Ecto neural progenitor cell (in vitro differentiated cells): Measurements from ENCODE around the gene GRID1.
"Not testable (repeated sequence)": the region's sequence is repeated elsewhere in the genome, so short reads cannot be mapped to it uniquely, and the experiment has no call there.

Experiments
- DNase-seq: peaks from one replicate; pipeline ENCODE4 v3.0.0-alpha.2; 2018; ENCODE audit warnings: low spot score

The GRID1 gene

DNA sequence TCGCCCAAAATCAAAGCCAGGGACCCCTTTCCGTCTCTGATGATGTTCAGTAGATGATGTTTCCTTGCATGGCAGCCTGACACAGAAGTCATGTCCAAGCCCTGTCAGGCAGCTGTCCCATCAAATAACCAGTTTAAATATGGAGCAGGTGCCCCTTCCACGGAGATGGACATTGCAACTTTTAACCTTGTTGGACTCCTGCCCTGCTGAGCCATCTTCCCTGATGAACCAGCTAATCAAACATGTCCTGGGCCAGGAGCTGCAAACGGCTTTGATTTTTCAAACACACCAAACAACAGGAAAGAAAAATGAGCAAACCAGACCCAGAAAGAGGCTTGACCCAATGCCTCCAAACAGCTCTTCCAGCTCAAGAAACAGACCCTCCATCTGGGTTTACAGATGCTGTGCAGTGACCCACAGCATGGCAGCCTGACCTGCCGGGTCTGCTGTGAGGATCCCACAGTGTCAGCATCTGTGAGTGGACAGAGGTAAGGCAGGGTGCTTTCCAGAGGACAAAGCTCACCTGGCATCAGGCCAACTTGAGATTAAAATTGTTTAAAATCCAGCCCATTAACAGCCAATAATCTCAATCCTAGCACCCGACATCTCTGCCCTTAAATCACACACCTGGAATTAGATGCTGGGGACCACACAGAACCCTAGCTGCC, 372.6 kb downstream of the GRID1 start:
- no peak for DNase-seq

DNA sequence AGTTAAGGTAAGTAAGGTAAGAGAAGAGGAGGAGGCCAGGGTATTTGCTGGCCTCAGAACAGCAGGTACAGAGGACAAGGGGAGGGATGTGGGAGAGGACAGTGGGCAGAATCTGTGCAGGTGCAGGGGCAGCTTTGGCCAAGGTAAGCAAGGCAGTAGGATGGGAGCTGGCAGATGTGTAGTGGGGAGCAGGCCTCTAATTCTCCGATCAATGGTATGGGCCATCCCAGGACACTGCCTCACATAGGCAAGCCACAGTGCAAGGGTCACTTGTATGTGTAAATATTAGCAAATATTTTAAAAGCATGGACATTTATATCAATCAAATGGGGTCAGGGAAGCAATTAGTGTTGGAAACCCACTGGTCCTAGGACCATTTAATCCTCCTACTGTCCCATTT, 373.5 kb downstream of the GRID1 start:
- DNase-seq = no peak

DNA sequence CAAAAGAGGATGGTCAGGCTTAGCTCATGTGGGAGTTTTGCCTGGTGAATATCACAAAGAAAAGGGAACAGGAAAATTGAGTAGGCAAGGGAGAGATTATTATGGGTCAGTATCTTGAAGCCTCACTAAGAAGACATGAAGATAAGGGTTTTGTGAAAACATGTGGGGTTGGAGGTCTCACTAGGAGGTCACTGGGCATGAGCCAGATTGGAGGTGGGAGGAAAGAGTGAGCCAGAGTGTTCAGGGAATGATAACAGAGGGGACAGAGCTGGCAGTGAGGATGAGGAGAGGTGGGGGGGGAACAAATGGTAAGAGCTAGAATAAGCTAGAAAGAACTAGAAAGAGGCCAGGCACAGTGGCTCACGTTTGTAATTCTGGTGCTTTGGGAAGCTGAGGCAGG, 374.3 kb downstream of the GRID1 start:
- DNase-seq = no peak

- no peak for DNase-seq
Measured at GRCh38 chr10:85986777-85987176, 379.8 kb downstream of the GRID1 start.

GRCh38 chr10:85983051-85983450, 383.5 kb downstream of the GRID1 start:
- DNase-seq = no peak

GRCh38 chr10:85979598-85979997, 387.0 kb downstream of the GRID1 start:
- DNase-seq = peak; percentile 18

DNA sequence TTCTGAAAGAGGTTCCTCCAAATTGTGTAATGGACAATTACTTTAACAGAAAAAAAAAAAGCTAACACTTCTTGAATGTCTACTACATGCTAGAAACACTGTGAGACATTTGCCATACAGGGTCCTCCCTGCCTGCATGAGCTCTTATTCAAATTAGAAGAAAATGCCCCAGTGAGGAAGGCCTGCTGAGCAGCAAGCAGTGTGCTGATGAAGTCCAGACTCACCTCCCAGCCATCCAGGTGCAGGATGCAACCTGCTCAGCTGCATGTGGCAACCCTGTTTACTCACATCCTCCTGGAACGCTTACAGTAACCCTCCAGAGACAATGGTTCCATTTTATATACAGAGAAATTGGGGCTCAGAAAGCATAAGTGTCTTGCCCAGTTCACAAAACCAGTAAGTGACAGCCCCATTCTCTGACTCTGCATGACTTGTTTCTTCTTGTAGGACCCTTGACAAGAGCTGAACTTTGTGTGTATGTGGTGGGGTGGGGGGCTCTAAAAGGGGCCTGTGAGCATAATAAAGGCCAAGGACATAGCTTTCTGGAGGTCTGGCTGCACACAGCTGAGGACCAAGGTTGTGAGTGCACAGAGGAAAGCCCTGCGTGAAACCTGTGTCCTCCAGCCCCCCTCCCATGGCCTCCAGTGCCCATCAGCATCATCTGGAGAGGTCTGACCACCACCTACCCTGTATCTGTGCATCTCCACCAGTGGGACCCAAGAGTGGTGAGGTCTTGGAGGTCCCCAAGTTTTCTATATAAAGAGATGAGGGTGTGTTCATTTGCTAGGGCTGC, 387.8 kb downstream of the GRID1 start:
- DNase-seq = no peak

DNA sequence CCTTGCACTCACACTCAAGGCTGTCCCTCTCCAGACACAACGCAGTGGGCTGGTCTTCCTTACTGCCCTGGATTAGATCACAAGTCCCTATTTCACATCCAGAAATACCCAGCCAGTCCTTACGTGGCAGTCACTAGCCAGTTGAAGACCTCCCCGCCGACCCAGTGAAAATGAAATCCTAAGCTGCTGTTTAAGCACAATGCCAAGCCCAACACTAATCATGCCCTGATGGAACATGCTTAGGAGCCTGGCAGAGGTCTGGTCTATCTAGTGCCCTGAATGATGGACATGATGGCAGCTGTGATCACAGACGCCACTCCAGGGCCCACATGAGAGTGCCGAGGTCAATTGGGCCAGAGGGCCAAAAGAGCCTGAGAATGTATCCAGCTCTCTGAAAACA, 389.0 kb downstream of the GRID1 start:
- peak; percentile 20 for DNase-seq

- peak; percentile 37 for DNase-seq
Measured at GRCh38 chr10:85976267-85976793, 390.3 kb downstream of the GRID1 start.

DNA sequence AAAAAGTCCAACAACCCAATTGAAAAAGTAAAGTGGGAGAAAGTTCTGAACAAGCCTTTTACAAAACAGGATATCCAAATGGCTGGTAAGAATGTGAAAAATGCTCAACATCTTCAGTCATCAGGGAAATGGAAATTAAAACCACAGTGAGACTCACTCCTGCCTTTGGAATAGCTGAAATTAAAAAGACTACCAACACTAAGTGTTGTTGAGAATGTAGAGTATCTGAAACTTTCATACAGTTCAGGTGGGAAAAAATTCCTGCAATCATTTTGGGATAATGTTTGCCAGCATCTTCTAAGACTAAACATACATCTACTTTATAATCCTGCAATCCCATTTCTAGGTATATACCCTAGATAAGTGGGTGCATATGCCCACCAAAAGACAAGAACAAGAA, 395.1 kb downstream of the GRID1 start:
- DNase-seq = no peak

DNA sequence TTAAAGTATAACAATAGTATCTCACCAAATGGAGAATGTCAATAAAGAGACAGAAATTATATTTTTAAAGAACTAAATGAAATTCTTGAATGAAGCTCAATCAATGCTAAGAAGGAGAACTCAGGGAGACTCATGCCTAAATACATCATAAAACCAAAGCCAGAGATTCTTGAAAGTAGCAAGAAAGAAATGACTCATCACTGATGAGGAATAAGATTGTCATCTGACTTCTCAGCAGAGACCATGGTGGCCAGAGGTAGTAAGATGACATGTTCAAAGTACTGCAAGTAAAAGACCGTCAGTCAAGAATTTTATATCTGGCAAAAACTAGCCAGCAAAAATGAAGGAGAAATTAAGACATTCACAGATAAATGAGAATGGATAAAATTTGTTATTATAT, 399.0 kb downstream of the GRID1 start:
- no peak for DNase-seq

- no peak for DNase-seq
Measured at GRCh38 chr10:85961479-85962067, 405.0 kb downstream of the GRID1 start.

DNA sequence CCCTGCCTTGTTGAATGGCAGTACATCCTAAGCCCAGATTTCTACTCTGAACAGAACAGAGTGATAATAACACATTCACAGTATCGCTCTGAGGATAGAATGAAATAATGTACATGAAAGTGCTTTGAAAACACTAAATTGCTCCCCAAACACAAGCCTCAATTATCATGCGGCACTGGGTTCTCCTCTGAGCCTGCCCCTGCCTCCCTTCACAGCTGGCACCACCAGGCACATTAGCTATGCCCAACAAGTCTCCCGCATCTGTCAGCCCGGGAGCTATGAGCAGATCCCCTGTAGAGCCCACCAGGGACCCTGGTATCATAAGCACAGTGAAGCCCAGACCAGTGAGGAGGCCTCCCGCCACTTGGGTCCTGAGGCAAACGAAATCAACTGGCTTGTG, 405.5 kb downstream of the GRID1 start:
- DNase-seq = no peak

- DNase-seq = no peak
Measured at GRCh38 chr10:85959239-85959638, 407.4 kb downstream of the GRID1 start.

- DNase-seq = no peak
Measured at GRCh38 chr10:85950921-85951320, 415.7 kb downstream of the GRID1 start.

DNA sequence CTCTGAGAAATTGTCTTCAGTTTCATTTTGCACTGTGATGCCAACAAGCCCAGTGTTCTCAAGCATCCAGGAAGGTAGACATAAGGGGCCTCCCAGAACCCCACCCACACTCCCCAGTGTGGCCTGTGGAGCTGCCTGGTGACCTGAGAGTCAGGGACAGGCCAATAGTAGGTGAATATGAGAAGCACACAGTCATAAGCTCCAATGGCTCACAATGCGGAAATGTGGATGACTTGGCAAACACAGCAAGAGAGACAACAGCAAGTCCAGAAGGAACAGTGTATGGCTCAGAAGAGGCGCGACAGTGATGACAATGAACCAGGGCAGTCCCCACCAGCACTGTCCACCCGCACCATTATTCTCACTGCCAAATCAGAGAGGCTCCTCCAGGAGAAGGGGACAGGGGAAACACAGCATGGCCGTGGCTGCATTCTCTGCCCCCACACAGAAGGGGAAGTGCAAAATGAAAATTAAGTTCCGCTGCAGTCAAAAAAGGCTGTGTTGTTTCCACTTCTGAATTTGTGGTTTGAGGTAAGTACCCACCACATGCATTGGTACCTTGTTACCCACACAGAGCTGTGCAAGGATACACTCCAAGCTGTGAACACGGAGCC, 419.8 kb downstream of the GRID1 start:
- no peak for DNase-seq

GRCh38 chr10:85936161-85936560, 430.4 kb downstream of the GRID1 start:
- DNase-seq = no peak

GRCh38 chr10:85934586-85934985, 432.0 kb downstream of the GRID1 start:
- DNase-seq = no peak

DNA sequence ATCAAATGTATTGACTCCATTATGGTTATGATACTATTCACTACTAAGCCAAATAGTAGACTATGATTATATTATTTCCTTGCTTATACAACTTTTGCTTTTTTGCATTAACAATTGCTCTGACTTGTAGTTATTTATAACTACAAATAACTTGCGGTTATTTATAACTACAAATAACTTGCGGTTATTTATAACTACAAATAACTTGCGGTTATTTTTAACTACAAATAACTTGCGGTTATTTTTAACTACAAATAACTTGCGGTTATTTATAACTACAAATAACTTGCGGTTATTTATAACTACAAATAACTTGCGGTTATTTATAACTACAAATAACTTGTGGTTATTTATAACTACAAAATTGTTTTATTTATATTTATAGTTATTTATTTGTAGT, 436.6 kb downstream of the GRID1 start:
- not testable (repeated sequence) for DNase-seq

GRCh38 chr10:85927952-85928665, 438.5 kb downstream of the GRID1 start:
- no peak for DNase-seq

DNA sequence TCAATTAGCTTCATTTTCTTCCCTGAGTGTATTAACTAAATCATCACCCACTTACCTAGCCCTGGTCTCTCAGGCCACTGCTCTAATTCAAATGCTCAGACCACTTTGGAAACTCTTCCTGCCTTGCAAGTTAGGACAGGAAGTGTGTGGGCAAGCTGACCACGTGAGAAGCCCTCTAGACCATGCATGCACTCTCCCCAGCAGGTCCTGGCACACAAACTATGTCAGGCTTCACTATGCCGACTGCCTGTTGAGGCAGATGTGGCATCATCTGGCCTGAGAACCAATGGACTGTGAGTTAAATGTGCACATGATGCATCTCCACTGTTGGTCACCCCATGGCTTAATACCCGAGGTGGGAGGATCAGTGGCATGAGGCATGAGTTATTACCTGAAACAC, 439.6 kb downstream of the GRID1 start:
- no peak for DNase-seq

- no peak for DNase-seq
Measured at GRCh38 chr10:85926136-85926535, 440.5 kb downstream of the GRID1 start.
